Measurements from ENCODE around the gene PRPF6. TPM values are rescaled to one million over a fixed set of nuclear protein-coding genes. Genes with fewer than 3 reads are reported as not detected.

PRPF6 gene
- total RNA-seq, 2 experiments from 2014 or later = 50.6 to 51.3 TPM

DNA sequence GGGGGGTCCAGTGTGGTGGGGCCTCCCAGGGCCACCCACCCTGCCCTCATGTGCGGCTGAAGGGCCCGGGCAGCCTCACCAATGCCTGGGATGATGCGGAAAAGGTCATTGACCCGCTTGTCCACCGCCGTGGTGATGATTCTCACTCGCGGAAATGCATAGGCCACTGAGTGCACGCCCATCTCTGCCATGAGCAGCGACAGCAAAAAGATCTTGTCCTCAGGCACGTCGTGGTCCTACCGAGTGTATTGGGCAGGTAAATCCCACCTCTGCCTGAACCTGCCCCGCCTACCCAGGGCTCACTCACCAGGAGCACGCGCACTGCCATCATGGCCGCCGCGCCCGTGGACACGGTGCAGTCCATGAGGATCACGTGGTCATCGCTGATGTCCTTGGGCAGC lies 40.9 kb upstream of the PRPF6 start:
- no peaks in the 10 kb centered on the region for H3K9me3 Mint-ChIP-seq
- peaks cover 22% of the 10 kb centered on the region for H3K4me1 ChIP-seq (ENCODE audit: insufficient read depth, low read length)
- H3K36me3 Mint-ChIP-seq (ENCODE audit: low read depth) = peaks cover 50% of the 10 kb centered on the region
- H3K27ac ChIP-seq (ENCODE audit: low read depth in 1 of 2, low read length in 2 of 2) = no peak overlapping the region
- CTCF ChIA-PET = no interaction called here
- peaks cover 0 to 26% of the 10 kb centered on the region in 2 experiments for H3K9me3 ChIP-seq (ENCODE audit: control insufficient read depth in 1 of 2, insufficient read depth in 1 of 2, low read length in 2 of 2)
- DNase-seq = peak in 1 of 14 experiments; percentile 30
- H3K4me3 Mint-ChIP-seq = no peak overlapping the region
- TF ChIP-seq, protein P1, sequence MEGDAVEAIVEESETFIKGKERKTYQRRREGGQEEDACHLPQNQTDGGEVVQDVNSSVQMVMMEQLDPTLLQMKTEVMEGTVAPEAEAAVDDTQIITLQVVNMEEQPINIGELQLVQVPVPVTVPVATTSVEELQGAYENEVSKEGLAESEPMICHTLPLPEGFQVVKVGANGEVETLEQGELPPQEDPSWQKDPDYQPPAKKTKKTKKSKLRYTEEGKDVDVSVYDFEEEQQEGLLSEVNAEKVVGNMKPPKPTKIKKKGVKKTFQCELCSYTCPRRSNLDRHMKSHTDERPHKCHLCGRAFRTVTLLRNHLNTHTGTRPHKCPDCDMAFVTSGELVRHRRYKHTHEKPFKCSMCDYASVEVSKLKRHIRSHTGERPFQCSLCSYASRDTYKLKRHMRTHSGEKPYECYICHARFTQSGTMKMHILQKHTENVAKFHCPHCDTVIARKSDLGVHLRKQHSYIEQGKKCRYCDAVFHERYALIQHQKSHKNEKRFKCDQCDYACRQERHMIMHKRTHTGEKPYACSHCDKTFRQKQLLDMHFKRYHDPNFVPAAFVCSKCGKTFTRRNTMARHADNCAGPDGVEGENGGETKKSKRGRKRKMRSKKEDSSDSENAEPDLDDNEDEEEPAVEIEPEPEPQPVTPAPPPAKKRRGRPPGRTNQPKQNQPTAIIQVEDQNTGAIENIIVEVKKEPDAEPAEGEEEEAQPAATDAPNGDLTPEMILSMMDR (IDR thresholded peaks at IDR 0.05) = no peak
- no peak overlapping the region for H3K4me3 ChIP-seq (ENCODE audit: low read length)
- peaks cover 50% of the 10 kb centered on the region for H3K36me3 ChIP-seq (ENCODE audit: insufficient read depth, low read length)
- intact Hi-C loops (cut with DNase I, micrococcal nuclease) = no loop called here
- POLR2A ChIA-PET = interaction anchor here (1.2 kb wide), 1 partner anchor 16 kb away, joined by 8 read pairs; the partner anchor contains the start of gene UCKL1
- peak overlapping the region; percentile 20 for H3K27ac Mint-ChIP-seq
- no peaks in the 10 kb centered on the region for H3K27me3 Mint-ChIP-seq
- H3K4me1 Mint-ChIP-seq (ENCODE audit: low read depth) = peaks cover 28% of the 10 kb centered on the region
- no peaks in the 10 kb centered on the region for H3K27me3 ChIP-seq (ENCODE audit: control insufficient read depth in 1 of 2, insufficient read depth in 2 of 2, low read length in 2 of 2)
- ATAC-seq (ENCODE audit: poor library complexity) = no peak

DNA sequence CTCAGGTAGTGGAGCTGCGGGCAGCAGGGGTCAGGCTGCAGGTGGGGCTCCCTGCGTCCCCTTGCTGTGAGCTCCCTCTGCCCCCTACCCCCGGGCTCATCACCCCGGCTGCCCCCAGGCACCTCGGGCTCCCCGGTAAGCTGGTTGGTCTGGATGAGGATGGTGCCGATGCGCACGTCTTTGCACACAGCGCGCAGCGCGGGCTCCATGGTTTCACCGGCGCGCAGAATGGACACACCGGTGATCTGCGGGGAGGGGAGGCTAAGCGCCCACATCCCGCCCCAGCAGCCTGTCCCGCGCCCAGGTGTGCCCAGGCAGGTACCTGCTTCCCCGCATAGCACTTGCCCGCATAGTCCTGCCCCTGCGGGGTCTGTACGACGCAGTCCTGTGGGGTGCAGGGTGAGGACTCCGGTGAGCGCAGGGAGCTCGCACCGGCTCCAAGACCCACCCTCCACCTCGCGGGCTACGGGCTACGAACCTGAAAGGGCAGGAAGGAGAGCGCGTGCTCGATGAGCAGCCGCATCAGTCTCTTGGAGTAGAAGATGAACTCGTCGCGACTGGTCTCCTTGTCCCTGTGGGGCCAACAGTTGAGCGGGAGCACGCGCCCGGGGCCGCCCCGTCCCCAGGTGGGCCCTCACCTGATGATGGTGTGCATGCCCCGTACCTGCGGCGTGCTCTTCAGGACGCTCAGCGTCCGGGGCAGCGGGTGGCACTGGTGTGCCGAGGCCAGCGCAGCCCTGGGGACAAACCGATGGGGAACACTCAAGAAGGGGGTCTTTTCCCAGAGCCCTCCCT lies 40.3 kb upstream of the PRPF6 start:
- Mint-ChIP-seq H3K36me3 (ENCODE audit: low read depth) (peaks cover 50% of the 10 kb centered on the region), H3K4me1 (ENCODE audit: low read depth) (peaks cover 34% of the 10 kb centered on the region), H3K4me3 (no peak overlapping the region), H3K9me3 (no peaks in the 10 kb centered on the region), H3K27me3 (no peaks in the 10 kb centered on the region), H3K27ac (no peak overlapping the region)
- Histone ChIP-seq H3K4me3 (ENCODE audit: low read length) (no peak overlapping the region), H3K27me3 (ENCODE audit: control insufficient read depth in 1 of 2, insufficient read depth in 2 of 2, low read length in 2 of 2) (no peaks in the 10 kb centered on the region), H3K27ac (ENCODE audit: low read depth in 1 of 2, low read length in 2 of 2) (peak overlapping the region in 1 of 2 donors; percentile 55), H3K36me3 (ENCODE audit: insufficient read depth, low read length) (peaks cover 50% of the 10 kb centered on the region), H3K4me1 (ENCODE audit: insufficient read depth, low read length) (peaks cover 22% of the 10 kb centered on the region), H3K9me3 (ENCODE audit: control insufficient read depth in 1 of 2, insufficient read depth in 1 of 2, low read length in 2 of 2) (peaks cover 0 to 26% of the 10 kb centered on the region in 2 experiments)
- POLR2A ChIA-PET = interaction anchor here (0.6 to 1.9 kb wide), 2 partner anchors 16 to 45 kb away, joined by 3 to 8 read pairs; partner anchors contain the start of gene UCKL1
- CTCF ChIA-PET = no interaction called here
- no peak for ATAC-seq (ENCODE audit: poor library complexity)
- TF ChIP-seq, protein P1 (IDR thresholded peaks at IDR 0.05) = no peak
- intact Hi-C loops (cut with DNase I, micrococcal nuclease) = no loop called here
- DNase-seq = peak in 2 of 14 experiments; percentile 13 to 34

GRCh38 chr20:63941282-63942081 lies 39.5 kb upstream of the PRPF6 start:
- TF ChIP-seq, protein P1 (IDR thresholded peaks at IDR 0.05) = no peak
- H3K9me3 ChIP-seq (ENCODE audit: control insufficient read depth in 1 of 2, insufficient read depth in 1 of 2, low read length in 2 of 2) = peaks cover 0 to 26% of the 10 kb centered on the region in 2 experiments
- DNase-seq (peak; percentile 53 to 93 (median 72)), ATAC-seq (ENCODE audit: poor library complexity) (peak; percentile 84)
- no peaks in the 10 kb centered on the region for H3K9me3 Mint-ChIP-seq
- peaks cover 22% of the 10 kb centered on the region for H3K4me1 ChIP-seq (ENCODE audit: insufficient read depth, low read length)
- peak overlapping the region; percentile 80 for H3K27ac Mint-ChIP-seq
- peaks cover 46% of the 10 kb centered on the region for H3K36me3 Mint-ChIP-seq (ENCODE audit: low read depth)
- H3K36me3 ChIP-seq (ENCODE audit: insufficient read depth, low read length) = peaks cover 46% of the 10 kb centered on the region
- H3K27me3 ChIP-seq (ENCODE audit: control insufficient read depth in 1 of 2, insufficient read depth in 2 of 2, low read length in 2 of 2) = no peaks in the 10 kb centered on the region
- CTCF ChIA-PET = no interaction called here
- intact Hi-C loops (cut with DNase I, micrococcal nuclease) = no loop called here
- peak overlapping the region; percentile 55 to 59 for H3K27ac ChIP-seq (ENCODE audit: low read depth in 1 of 2, low read length in 2 of 2)
- POLR2A ChIA-PET = interaction anchor here (0.6 to 1.9 kb wide), 2 partner anchors 15 to 46 kb away, joined by 3 to 8 read pairs; partner anchors contain the start of gene UCKL1
- peaks cover 35% of the 10 kb centered on the region for H3K4me1 Mint-ChIP-seq (ENCODE audit: low read depth)
- H3K4me3 ChIP-seq (ENCODE audit: low read length) = no peak overlapping the region
- H3K27me3 Mint-ChIP-seq = no peaks in the 10 kb centered on the region
- H3K4me3 Mint-ChIP-seq = peak overlapping the region; percentile 78
